Activated CD4-positive, CD25-positive, alpha-beta regulatory T cell treated with anti-CD3 and anti-CD28 coated beads, Interleukin-2, amount 50 U/mL, for 24 hours (primary cell): ENCODE data around the gene MCU.
"Not testable (repeated sequence)": the region's sequence is repeated elsewhere in the genome, so short reads cannot be mapped to it uniquely, and the experiment has no call there.

Source experiments
- ATAC-seq, 2 donors: fragments of 150-1000 bp; cut with Tn5 transposase; one replicate each; pipeline ENCODE4 v1.10.0; 2021; ENCODE audit warnings: mild to moderate bottlenecking in 1 of 2, moderate library complexity in 1 of 2

MCU gene

DNA sequence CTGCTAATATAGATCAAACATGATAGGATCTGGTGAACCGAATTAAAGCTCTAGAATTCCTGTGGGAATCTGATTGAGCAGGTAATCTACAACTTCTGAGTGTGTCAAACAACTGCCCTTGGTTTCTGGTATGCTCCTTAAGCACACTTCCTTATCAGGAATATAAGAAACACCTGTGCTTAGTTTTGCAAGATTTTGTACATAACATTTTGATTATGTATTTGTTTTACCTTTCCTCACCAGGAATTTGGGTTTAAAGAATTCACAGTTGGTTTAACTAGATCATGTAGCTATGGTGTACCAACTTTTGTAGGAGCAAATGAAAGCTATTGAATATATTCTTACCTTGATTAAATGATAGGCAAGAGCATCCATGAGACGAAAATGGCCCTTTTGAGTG, 40.6 kb downstream of the MCU start:
- no peak for ATAC-seq

DNA sequence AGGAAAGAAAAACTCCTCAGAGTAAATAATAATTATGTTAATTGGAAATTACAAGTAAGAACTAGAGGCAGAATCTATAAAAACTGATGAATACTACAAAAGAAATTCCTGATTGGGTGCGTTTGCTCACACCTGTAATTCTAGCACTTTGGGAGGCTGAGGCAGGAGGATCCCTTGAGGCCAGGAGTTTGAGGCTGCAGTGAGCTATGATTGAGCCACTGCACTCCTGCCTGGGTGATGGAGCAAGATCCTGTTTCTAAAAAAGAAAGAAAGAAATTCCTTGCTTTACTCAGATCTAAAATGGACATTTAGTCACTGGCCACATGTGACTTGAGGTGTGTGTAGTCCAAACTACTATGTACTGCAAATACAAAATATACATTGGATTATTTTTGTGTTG, 42.0 kb downstream of the MCU start:
- no peak for ATAC-seq

DNA sequence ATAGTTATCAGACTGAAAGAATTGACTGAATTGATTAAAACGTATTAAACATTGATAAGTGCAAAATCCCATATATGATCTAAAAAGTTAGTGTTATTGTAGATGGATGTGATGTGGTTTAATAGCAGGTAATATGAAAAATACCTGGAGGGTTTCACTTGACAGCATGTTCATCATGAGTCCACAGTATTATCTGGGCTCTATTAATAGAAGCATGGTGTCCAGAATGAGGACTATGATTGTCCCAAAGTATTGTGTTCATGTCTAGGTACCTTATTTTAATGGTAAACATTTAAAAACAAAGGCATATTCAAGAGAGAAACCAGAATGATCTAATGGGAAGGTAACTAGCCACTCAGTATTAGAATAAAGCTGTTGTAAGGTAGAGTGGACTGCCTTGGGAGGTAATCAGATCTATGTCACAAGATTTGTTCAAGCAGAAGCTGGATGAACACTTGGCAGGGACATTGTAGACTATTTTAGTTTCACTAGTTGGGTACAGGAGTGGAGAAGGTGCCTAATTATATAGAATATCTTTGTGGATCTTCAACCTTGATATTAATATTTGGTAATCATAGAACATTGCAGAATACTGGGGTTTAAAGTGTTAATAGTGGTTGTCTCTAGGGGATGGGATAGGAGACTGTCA, 43.5 kb downstream of the MCU start:
- ATAC-seq: no peak

DNA sequence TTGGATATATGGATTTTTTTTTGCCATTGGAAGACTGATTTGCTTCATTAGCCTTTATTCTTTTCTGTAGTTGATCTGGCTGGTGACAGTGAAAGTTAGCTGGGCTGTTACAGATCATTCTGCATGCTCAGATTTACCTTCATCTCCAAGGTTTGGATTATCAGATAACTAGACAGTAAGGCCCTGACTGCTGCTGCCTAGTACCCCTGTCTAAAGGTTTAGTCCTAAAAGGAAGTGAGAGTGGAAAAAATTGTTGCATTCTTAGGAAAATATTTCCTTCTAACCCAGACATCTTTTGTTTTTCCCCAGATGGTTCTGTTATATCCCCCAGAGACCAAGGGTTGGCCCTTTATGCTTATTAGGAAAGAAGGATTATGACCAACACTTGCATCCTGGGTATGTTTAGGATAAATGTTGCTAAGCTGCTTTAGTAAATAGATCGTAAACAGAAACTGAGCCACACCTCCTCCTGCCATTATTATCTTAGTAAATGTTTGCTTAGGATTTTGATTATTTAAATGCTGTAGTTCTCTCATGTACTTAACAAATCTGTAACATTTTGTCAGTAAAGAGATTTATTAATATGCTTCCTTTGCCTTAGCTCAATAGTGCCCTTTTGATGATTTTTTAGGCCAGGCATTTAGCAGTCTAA, 44.4 kb downstream of the MCU start:
- no peak for ATAC-seq

DNA sequence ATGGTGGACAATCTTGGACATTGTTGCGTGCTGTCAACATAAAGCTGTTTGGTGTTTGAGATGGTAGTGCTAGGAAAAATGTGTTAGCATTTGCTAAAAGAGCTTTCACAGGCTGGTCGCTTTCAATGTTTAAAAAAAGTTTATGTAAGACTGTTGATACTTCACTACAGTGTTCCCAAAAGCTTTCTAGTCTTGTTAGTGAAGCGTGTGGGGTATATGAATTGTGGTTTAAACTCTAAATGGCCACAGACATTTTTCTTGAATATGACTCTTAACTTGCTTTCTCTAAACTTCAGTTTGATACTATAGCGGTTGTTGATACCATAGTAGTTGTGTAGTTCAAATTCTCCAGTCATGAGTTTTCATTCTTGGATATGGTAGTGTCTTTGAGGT, 44.9 kb downstream of the MCU start:
- no peak for ATAC-seq

DNA sequence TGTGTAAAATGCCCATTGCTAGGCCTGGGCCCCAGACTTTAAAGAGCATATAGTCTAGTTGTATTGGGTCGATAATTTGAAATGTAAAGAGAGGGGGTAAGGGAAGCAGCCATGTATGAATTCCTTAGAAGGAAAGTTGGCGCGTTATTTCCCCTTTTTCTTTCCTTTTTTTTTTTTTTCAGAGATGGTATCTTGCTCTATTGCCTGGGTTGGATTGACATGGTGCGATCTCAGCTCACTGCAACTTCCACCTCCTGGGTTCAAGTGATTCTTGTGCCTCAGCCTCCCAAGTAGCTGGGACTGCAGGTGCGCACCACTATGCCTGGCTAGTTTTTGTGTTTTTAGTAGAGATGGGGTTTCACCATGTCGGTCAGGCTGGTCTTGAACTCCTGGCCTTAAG, 45.4 kb downstream of the MCU start:
- not testable (repeated sequence) for ATAC-seq

DNA sequence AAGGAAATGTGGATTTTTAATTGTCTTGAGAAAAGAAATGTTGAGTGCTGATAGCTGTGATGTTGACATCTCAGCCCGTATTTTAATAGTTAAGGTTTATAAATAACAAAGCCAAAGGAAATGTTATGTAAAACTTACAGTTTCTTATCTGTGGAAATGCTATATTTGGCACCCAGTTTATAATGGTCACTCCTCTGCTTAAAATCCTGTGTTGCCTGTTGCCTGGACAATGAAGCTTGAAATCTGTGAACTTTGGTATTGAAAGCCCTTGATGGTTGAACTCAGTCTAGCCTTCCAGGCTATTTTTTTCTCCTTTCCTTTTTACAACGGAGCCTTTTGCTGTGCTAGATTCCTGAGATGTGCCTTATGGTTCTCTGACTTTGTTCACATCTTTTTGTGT, 46.5 kb downstream of the MCU start:
- ATAC-seq: no peak

DNA sequence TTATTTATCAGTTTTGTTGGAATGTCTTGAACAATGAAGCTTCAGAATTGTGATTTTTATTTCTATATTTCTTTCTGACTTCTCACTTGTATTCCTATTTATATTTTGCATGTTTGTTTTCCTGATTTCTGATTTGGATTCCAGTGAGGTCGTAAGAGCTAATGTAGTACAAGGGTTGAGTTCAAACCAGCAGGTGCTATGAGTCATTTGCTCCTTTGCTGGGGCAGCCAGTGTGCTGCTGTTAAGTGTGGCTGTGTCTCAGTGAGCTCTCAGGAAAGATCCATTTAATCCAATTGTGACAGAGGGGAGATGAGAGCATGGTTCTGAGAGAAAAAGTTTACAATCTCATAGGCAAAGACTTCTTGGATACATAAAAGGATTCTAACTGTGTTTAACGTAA, 48.6 kb downstream of the MCU start:
- ATAC-seq: no peak

DNA sequence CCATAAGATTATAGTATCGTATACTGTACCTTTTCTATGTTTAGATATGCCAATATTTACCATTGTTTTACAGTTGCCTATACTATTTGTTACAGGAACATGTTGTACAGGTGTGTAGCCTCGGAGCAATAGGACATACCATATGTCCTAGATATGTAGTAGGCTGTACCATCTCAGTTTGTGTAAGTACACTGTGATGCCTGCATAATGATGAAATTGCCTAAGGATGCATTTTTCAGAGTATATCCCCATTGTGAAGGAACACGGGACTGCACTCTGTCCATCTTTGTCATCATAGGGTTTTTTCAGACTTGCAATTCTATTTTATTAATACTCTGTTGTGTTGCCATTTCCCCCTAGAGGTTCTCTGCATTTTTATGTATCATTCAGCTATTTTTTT, 50.1 kb downstream of the MCU start:
- ATAC-seq: no peak

DNA sequence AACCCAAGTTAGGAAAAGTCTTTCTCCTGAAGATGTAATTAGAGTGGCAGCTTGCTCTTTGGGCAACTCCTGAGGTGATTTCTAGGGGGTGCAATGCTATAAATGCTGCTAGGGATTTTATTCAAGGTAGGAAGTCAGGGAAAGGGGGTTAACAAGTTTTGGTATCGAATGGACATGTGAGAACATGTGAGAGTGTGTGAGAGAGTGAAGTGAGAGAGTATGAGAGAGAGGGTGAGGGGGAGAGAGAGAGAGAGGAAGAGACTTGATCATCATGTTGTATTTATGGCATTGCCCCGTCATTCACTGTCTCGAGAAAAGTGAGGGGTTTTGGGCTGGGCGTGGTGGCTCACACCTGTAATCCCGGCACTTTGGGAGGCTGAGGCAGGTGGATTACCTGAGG, 50.9 kb downstream of the MCU start:
- no peak for ATAC-seq

DNA sequence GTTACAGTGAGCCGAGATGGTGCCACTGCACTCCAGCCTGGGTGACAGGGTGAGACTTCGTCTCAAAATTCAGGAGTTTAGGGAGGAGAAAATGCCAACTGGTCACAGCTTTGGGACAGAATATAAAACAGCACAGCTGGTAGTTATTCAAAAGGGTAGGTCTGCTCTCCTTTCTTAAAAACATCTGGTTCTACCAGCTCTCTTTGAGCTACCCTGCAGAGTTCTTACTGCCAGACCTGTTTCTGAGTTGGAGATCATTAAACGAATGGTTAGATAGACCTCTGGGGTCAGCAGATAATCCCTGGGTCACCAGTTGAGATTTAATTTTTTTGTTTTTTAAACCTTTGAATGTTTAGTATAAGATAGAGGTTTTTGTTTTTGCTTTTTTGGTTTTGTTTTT, 52.6 kb downstream of the MCU start:
- no peak for ATAC-seq

DNA sequence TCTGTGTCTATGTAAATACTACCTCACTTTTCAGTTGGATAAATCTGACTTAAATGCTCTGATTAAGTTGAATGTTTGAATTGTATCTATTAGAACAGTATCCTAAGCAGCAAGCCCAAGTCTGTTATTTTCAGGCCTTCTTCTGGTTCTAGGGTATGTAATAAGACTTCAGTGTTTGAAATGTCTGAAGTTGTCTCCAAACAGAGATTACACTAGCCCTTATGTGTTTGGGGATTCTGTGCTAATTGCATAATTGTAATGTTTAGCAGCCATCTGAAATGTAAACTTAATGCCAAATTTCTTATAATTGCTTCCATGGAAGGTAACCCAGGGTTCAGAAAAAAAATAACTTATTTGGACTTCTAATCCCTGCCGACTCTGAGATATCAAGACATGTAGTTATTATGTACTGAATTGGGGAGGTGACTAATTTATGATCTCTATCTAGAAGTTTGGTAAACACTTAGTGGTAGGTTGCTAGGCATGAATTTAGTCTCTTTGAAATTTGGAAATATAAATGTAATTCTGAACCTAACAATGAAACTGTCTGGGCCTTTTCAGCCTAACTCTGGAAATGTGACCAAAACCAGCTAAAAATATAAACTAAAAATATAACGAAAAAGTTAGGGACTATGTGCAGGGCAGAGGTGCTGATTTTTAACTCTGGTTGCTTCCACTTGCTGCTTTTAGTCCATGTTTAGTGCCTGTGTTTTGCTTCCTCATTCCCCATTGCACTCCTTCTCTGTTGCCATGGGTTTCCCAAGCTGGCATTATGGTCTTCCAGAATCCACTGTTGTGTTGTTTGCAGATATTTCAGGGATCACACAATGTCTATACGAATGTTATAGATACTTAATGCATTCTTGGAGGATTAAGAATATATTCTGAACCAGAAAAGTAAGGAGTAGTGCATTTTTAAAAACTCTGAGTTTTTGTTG, 54.8 kb downstream of the MCU start:
- no peak for ATAC-seq

DNA sequence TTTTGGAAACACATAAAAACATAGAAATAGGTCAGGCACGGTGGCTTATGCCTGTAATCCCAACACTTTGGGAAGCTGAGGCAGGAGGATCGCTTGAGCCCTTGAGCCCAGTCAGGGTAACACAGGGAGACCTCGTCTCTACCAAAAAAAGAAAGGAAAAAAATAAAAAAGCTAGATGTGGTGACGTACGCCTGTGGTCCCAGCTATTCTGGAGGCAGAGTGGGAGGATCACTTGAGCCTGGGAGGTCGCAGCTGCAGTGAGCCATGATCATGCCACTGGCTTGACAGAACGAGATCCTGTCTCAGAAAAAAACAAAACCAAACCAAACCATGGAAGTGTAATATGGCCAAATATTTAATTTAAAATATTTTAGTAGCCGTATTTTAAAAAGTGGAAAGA, 55.6 kb downstream of the MCU start:
- ATAC-seq: no peak

DNA sequence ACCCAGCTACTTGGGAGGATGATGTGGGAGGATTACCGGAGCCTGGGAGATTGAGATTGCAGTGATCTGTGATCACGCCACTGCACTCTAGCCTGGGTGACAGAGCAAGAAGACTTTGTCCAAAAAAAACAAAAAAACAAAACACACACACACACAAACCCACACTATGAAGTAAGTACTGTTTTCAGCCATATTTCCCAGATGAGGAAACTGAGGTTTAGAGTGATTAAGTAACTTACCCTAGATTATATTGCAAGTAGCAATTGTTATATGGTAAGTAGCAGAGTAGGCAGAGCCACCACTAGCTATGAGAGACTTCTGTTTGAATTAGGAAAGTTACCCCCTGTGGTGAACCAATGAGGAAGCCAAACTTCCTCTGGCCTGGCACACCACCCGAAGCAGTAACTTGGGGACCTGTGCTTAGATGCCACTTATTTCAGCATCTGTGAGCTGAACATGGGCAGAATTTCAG, 61.9 kb downstream of the MCU start:
- ATAC-seq: no peak

DNA sequence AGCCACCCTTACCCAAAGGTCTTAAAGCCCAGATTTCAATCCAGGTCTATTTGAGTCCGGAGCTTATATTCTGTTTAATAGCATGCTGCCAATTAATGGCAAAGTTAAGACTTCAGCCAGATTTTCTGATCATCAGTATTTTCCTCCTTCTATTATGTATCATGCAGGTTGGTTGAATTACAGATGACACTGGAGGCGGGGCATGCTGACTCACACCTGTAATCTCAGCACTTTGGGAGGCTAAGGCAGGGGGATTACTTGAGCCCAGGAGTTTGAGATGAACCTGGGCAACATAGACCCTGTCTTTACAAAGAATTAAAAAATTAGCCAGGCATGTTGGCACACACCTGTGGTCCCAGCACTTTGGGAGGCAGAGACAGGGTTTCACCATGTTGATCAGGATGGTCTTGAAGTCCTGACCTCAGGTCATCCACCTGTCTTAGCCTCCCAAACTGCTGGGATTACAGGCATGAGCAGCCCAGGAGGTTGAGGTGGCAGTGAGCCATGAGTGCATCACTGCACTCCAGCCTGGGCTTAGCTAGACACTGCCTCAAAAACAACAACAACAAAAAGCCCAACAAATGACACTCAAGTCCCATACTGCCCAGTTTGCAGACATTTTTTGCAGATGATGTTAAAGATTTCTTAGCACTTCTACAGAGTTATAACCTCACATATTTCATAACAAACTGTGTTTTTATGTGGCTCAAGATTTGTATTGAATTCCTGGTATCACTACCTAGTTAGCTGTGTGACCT, 62.5 kb downstream of the MCU start:
- ATAC-seq: no peak

DNA sequence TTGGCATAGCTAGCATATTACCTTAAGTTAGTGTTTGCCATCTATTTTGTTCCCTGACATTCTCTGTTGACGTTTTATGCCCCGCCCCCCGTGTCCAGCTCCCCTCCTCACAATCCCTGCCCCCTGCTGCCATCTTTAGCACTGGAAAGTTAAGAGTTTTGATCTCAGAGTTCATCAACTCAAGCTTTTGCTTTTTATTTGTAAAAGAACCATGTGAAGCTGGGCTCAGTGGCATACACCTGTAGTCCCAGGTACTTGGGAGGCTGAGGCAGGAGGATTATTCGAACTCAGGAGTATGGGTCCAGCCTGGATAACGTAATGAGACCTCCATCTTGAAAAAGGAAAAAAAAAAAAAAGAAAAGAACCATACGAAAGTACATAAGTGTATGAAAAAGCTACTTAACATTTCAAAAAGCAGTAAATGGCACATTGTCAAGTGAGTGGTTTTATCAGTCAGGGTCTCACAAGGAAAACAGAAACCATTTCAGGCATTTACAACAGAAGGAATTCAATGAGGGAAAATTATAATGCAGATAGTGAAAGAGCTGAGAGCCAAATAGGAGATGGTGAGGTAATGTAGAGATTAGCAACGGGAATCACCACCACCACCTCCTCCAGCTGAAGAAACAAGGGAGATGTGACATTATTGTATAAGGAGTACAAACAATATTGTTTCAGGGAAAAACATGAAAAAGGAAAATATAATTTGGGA, 64.9 kb downstream of the MCU start:
- ATAC-seq: no peak

DNA sequence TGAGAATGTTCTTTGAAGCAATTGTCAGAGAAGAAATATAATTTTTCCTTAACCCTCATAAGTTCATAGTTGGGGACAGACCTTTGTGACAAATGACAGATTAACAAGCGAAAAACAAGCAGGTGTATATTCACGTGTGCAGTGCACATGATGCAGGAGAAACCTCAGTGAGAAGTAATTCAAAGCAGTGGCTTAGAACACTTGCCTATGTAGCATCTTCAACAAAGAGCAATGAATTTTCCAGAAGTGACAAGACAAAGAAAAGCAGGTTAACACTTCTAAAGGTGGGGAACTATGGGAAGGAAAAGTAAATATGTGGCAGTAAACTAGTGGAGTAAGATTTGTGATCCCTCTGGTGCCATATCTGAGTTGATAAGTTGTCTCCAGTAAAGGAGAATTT, 65.8 kb downstream of the MCU start:
- no peak for ATAC-seq

DNA sequence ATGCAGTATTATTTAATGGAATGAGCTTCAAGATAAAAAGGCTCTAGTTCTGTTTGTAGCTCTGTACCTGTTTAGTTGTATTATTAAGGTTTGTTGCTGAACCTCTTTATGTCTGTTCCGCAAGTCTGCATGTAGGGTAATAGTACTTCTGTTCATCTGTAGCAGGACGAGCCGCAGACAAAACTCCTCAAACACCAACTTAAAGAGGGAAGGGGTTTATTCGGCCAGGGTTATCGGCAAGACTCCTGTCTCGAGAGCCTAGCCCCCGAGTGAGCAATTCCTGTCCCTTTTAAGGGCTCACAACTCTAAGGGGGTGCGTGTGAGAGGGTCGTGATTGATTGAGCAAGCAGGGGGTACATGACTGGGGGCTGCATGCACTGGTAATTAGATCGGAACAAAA, 67.0 kb downstream of the MCU start:
- ATAC-seq: not testable (repeated sequence)

DNA sequence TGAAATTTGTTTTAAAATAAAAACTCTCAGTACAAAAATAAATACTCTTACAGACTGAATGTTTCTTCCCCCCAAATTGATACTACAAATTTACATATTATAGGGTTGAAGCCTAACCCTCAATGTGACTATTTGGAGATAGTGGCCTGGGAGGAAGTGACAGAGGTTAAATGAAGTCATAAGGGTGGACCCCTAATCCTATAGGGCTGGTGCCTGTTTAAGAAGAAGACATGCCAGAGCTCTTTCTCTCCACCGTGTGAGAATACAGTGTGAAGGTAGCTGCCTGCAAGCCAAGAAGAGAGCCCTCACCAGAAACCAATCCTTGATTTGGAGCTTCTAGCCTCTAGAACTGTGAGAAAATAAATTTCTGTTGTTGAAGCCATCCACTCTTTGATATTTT, 67.6 kb downstream of the MCU start:
- no peak for ATAC-seq

DNA sequence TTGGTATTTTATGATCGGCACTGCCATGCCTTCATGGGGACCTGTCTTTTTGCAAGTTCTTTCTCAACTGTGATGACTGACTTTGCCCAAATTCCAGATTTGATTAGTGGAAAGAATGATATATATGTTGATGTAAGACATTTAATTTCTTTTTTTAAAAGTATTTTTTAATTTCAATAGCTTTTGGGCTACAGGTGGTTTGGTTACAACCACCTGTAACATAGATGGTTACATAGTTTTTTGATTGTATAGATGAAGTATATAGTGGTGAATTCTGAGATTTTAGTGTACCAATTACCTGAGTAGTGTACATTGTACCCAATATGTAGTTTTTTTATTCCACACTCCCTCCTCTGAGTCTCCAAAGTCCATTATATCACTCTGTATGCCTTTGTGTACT, 69.6 kb downstream of the MCU start:
- no peak for ATAC-seq

DNA sequence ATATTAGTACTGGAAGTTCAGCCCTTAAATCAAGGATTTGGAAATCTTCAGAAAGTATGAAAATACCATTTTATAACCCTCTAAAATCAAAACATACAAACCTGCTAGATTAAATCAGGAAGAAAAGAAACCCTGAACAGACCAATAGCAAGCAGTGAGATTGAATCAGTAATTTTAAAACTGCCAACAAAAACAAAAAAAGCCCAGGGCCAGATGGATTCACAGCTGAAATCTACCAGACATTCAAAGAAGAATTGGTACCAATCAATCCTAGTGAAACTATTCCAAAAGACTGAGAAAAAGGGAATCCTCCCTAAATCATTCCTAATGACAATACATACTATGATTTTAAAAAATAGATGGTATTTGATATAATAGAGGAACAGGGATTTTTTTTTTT, 70.1 kb downstream of the MCU start:
- no peak for ATAC-seq

DNA sequence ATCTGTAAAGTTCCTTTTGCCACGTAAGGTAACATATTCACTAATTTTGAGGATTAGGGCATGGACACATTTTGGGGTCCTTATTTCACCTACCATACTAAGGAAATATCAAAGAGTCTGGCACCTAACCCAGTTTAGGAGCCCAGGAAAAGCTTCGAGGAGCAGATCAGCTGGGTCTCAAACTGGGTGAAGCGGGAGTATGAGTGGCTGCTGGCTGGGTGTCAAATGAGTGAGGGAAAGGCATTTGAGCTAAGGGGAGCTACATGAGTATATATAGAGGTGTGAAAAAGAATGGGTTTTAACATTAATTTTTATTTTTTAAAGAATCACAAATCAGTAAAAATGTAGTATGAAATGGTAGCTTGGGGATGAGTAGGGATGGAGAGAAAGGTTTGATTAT, 71.3 kb downstream of the MCU start:
- no peak for ATAC-seq
